Gastrocnemius medialis (tissue), 4 donors: Measurements from ENCODE around the gene DHRS1.

Experiments used
- CTCF ChIP-seq, 5 experiments: fragments of 450-650 bp in 3 of 5; fragments of 200-600 bp in 2 of 5; sonication (generic) in 2 of 5; IDR thresholded peaks in 4 of 5; conservative IDR thresholded peaks in 1 of 5; 1 replicate in 4 of 5; 2 replicates in 1 of 5; pipeline ENCODE4 v1.5.1; 2016 to 2019; ENCODE audit warnings: antibody characterized with exemption in 5 of 5, mild to moderate bottlenecking in 3 of 5, moderate library complexity in 3 of 5
- POLR2A ChIP-seq, 2 donors: fragments of 450-650 bp; IDR thresholded peaks; one replicate each; pipeline ENCODE4 v1.6.1; 2017; ENCODE audit warnings: antibody characterized with exemption in 2 of 2, mild to moderate bottlenecking in 2 of 2, moderate library complexity in 2 of 2

GRCh38 chr14:24290746-24291145 lies 8.8 kb downstream of the DHRS1 start:
- TF ChIP-seq CTCF (IDR thresholded peaks at IDR 0.05 in 4 of 5, conservative IDR thresholded peaks at IDR 0.05 in 1 of 5) (no peak), POLR2A (IDR thresholded peaks at IDR 0.05) (no peak)
